ENCODE measurements around the gene RCAN2. TPM values are rescaled to one million over a fixed set of nuclear protein-coding genes. Genes with fewer than 3 reads are reported as not detected.

The RCAN2 gene
- polyA plus RNA-seq, 4 donors = 0.67 to 8.7 (median 4.0) TPM

DNA sequence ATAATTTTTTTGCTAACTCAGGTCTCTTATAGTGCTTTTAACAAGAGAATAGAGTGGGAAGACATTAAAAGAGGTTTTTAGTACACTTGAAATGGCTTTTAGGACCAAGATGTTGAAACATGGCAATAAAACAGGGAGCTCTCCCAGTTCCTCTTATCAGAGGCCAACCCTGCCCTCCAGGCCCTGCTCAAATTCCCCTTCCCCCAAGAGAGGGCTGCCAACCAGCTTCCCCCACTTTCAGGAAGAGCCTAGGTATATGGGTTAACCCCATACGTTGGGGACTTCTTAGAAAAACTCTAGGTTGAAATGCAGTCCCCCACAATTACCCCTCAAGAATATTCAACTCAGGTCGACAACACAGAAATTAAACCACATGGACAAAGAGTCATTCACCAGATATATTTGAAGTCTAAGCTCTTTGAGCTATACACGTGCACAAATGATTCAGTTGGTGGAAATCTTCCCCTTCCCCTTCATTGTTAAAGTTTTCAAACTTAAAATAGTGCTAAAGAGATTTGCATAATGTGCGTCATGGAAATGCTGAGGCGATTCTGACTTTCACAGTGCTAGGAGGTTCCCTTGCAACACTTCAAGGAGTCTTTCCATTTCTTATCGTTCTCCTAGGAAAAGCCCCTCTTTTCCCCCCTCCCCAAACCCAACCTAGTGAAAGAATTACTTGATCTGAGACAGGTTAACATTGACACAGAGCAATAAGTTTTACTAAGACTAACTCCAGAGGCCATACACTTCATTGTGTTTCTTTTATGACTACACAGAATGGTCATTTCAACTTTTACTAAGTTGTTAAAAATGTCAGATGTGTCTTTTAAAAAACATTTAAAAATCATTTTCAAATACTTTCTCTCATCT lies 270.7 kb downstream of the RCAN2 start:
- DNase-seq (peak in 1 of 2 donors; percentile 48), FAIRE-seq (no peak)
- Histone ChIP-seq H3K27me3 (ENCODE audit: control insufficient read depth in 3 of 3, insufficient read depth in 3 of 3, low read length in 3 of 3) (no peaks in the 10 kb centered on the region), H3K4me1 (ENCODE audit: control insufficient read depth in 3 of 3, insufficient read depth in 2 of 3, low read depth in 1 of 3, low read length in 2 of 3) (peaks cover 0 to 7% (median 2%) of the 10 kb centered on the region in 3 donors), H3K27ac (ENCODE audit: low read depth in 1 of 3, low read length in 2 of 3) (no peak overlapping the region), H3K36me3 (ENCODE audit: control insufficient read depth in 3 of 3, insufficient read depth in 2 of 3, low read depth in 1 of 3, low read length in 3 of 3) (no peaks in the 10 kb centered on the region), H3K9me3 (ENCODE audit: control insufficient read depth in 2 of 2, insufficient read depth in 1 of 2, low read depth in 1 of 2, low read length in 1 of 2) (no peaks in the 10 kb centered on the region), H3K4me3 (ENCODE audit: low read depth in 1 of 3, low read length in 3 of 3) (no peak overlapping the region)
- 39 to 55% (median 50%) methylated on average over 6 of the region's 6 CpGs for WGBS, 3 donors

DNA sequence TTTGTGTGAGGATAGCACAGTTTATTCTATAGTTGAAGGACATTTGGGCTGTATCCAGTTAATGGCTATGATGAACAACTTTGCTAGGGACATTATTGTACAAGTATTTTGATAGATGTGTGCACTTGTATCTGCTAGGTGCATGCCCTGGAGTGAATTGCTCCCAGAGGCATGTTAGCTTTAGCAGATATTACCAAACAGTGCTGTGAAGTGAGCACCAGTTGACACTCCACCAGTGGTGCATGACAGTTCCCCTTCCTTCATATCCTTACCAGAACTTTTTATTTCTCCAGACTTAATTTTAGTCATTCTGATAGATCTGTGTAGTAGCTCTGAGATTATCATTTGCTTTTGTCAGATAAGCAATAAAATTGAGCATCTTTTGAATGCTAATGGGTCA lies 271.6 kb downstream of the RCAN2 start:
- H3K9me3 ChIP-seq (ENCODE audit: control insufficient read depth in 2 of 2, insufficient read depth in 1 of 2, low read depth in 1 of 2, low read length in 1 of 2) = no peaks in the 10 kb centered on the region
- H3K4me3 ChIP-seq (ENCODE audit: low read depth in 1 of 3, low read length in 3 of 3) = no peak overlapping the region
- DNase-seq = no peak
- no peaks in the 10 kb centered on the region for H3K36me3 ChIP-seq (ENCODE audit: control insufficient read depth in 3 of 3, insufficient read depth in 2 of 3, low read depth in 1 of 3, low read length in 3 of 3)
- no peak overlapping the region for H3K27ac ChIP-seq (ENCODE audit: low read depth in 1 of 3, low read length in 2 of 3)
- no peaks in the 10 kb centered on the region for H3K27me3 ChIP-seq (ENCODE audit: control insufficient read depth in 3 of 3, insufficient read depth in 3 of 3, low read length in 3 of 3)
- no peak for FAIRE-seq
- H3K4me1 ChIP-seq (ENCODE audit: control insufficient read depth in 3 of 3, insufficient read depth in 2 of 3, low read depth in 1 of 3, low read length in 2 of 3) = peaks cover 0 to 7% (median 2%) of the 10 kb centered on the region in 3 donors

DNA sequence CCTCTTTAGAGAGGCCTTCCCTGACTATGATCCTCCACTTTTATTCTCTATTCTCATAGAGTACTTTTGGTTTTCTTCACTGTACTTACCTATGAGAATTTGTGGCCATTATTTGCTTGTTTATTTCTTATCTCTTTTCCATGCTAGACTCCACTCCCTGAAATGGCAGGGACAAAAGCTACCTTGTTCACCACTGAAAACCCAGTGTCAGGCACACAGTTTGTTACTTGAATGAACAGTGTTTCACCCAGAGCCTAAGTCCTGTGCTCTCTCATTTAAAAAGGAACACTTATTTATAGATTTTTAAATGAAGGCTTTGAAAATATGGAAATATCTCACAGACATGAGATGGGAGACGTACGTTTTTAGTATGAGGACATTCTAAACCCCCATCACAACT lies 272.8 kb downstream of the RCAN2 start:
- no peak for FAIRE-seq
- Histone ChIP-seq H3K27ac (ENCODE audit: low read depth in 1 of 3, low read length in 2 of 3) (no peak overlapping the region), H3K4me1 (ENCODE audit: control insufficient read depth in 3 of 3, insufficient read depth in 2 of 3, low read depth in 1 of 3, low read length in 2 of 3) (peaks cover 0 to 7% (median 2%) of the 10 kb centered on the region in 3 donors)

DNA sequence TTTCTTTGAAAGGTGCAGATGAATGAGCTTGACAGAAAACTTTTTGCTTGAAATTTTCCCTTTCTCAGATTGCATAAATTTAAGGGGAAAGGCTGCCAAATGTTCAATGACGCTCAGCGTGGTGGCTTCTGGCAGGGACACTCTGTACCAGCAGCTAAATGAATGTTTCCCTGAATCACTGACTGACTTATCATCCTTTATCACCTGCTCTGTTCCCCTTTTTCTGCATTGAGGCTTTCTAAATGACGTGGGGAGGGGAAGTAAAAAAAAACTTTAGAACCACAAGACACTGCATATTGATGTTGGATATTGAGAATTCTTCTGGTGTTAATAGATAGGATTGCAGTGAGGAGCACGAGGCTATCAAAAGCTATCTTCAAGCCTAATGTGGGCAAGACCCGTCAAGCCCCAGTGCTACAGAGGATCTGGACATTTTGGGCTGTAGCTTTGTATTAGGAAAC lies 273.5 kb downstream of the RCAN2 start:
- H3K36me3 ChIP-seq (ENCODE audit: control insufficient read depth in 3 of 3, insufficient read depth in 2 of 3, low read depth in 1 of 3, low read length in 3 of 3) = no peaks in the 10 kb centered on the region
- H3K27ac ChIP-seq (ENCODE audit: low read depth in 1 of 3, low read length in 2 of 3) = peak overlapping the region in 1 of 3 donors; percentile 4
- DNase-seq (peak in 1 of 2 donors; percentile 4), FAIRE-seq (no peak)
- H3K4me1 ChIP-seq (ENCODE audit: control insufficient read depth in 3 of 3, insufficient read depth in 2 of 3, low read depth in 1 of 3, low read length in 2 of 3) = peaks cover 0 to 7% (median 2%) of the 10 kb centered on the region in 3 donors
- no peak overlapping the region for H3K4me3 ChIP-seq (ENCODE audit: low read depth in 1 of 3, low read length in 3 of 3)
- 68 to 80% (median 69%) methylated on average over 5 of the region's 5 CpGs for WGBS, 3 donors
- no peaks in the 10 kb centered on the region for H3K9me3 ChIP-seq (ENCODE audit: control insufficient read depth in 2 of 2, insufficient read depth in 1 of 2, low read depth in 1 of 2, low read length in 1 of 2)
- H3K27me3 ChIP-seq (ENCODE audit: control insufficient read depth in 3 of 3, insufficient read depth in 3 of 3, low read length in 3 of 3) = no peaks in the 10 kb centered on the region

More for the DNA sequence above, 272.8 kb downstream of the RCAN2 start:
- Histone ChIP-seq H3K4me3 (ENCODE audit: low read depth in 1 of 3, low read length in 3 of 3) (no peak overlapping the region), H3K36me3 (ENCODE audit: control insufficient read depth in 3 of 3, insufficient read depth in 2 of 3, low read depth in 1 of 3, low read length in 3 of 3) (no peaks in the 10 kb centered on the region), H3K27me3 (ENCODE audit: control insufficient read depth in 3 of 3, insufficient read depth in 3 of 3, low read length in 3 of 3) (no peaks in the 10 kb centered on the region), H3K9me3 (ENCODE audit: control insufficient read depth in 2 of 2, insufficient read depth in 1 of 2, low read depth in 1 of 2, low read length in 1 of 2) (no peaks in the 10 kb centered on the region)
- 88 to 90% (median 89%) methylated on average over 2 of the region's 2 CpGs for WGBS, 3 donors
- DNase-seq = no peak

DNA sequence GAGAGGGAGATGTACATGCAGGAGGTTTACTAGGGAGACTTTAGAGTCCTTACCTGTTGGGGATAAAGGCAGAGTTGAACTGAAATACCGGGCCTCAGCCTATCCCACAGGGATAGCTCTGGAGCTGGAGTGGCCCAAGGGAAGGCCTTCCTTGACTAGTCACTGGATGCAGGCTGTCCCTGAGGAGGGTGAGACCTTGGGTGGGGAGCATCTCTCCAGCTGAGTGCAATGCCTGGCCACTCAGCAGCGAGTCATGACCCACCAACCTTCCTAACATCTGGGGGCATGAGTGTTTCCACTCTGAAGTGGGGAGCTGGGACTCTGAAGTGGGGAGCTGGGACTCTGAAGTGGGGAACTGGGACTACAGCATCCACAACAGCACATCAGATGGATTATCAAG lies 274.4 kb downstream of the RCAN2 start:
- WGBS, 3 donors = 86 to 93% (median 91%) methylated on average over 2 of the region's 2 CpGs
- DNase-seq (no peak), FAIRE-seq (no peak)
- Histone ChIP-seq H3K4me1 (ENCODE audit: control insufficient read depth in 3 of 3, insufficient read depth in 2 of 3, low read depth in 1 of 3, low read length in 2 of 3) (peaks cover 0 to 7% (median 2%) of the 10 kb centered on the region in 3 donors), H3K27ac (ENCODE audit: low read depth in 1 of 3, low read length in 2 of 3) (no peak overlapping the region), H3K4me3 (ENCODE audit: low read depth in 1 of 3, low read length in 3 of 3) (no peak overlapping the region), H3K9me3 (ENCODE audit: control insufficient read depth in 2 of 2, insufficient read depth in 1 of 2, low read depth in 1 of 2, low read length in 1 of 2) (no peaks in the 10 kb centered on the region), H3K36me3 (ENCODE audit: control insufficient read depth in 3 of 3, insufficient read depth in 2 of 3, low read depth in 1 of 3, low read length in 3 of 3) (no peaks in the 10 kb centered on the region), H3K27me3 (ENCODE audit: control insufficient read depth in 3 of 3, insufficient read depth in 3 of 3, low read length in 3 of 3) (no peaks in the 10 kb centered on the region)

DNA sequence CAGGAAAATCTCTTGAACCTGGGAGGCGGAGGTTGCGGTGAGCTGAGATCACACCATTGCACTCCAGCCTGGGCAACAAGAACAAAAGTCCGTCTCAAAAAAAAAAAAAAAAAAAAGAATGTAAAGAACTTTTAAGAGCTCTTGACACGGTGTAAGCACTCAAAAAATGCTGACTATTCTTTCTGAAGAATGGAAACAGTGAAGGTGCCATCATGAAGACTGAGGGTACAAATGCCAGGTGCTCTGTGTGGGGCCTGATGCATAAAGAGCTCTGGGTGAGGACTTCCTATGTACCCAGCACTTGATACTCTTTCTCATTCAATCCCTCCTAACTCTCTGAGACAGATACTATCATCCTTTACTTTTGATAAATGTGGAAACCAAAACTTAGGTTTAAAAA lies 275.5 kb downstream of the RCAN2 start:
- no peaks in the 10 kb centered on the region for H3K9me3 ChIP-seq (ENCODE audit: control insufficient read depth in 2 of 2, insufficient read depth in 1 of 2, low read depth in 1 of 2, low read length in 1 of 2)
- no peak for DNase-seq
- no peaks in the 10 kb centered on the region for H3K27me3 ChIP-seq (ENCODE audit: control insufficient read depth in 3 of 3, insufficient read depth in 3 of 3, low read length in 3 of 3)
- H3K36me3 ChIP-seq (ENCODE audit: control insufficient read depth in 3 of 3, insufficient read depth in 2 of 3, low read depth in 1 of 3, low read length in 3 of 3) = no peaks in the 10 kb centered on the region
- 89 to 92% (median 91%) methylated on average over 4 of the region's 4 CpGs for WGBS, 3 donors
- no peak overlapping the region for H3K27ac ChIP-seq (ENCODE audit: low read depth in 1 of 3, low read length in 2 of 3)
- H3K4me1 ChIP-seq (ENCODE audit: control insufficient read depth in 3 of 3, insufficient read depth in 2 of 3, low read depth in 1 of 3, low read length in 2 of 3) = peaks cover 0 to 7% (median 2%) of the 10 kb centered on the region in 3 donors
- FAIRE-seq = no peak
- H3K4me3 ChIP-seq (ENCODE audit: low read depth in 1 of 3, low read length in 3 of 3) = no peak overlapping the region

DNA sequence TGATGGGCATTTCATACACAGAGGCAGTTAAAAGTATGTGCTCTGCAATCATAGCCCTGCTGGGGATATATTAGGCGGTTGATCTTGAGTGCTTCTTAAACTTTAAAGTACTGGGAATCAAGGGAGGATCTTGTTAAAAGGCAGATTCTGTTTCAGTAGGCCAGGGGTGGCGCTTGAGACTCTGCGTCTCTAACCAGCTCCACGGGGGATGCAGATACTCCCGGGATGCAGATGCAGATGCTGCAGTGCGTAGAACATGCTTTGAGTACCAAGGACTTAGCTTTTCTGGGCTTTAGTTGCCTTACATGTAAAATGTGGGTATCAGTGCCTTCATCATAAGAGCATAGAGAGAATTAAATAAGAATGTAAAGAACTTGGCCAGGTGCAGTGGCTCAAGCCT lies 276.0 kb downstream of the RCAN2 start:
- Histone ChIP-seq H3K9me3 (ENCODE audit: control insufficient read depth in 2 of 2, insufficient read depth in 1 of 2, low read depth in 1 of 2, low read length in 1 of 2) (no peaks in the 10 kb centered on the region), H3K36me3 (ENCODE audit: control insufficient read depth in 3 of 3, insufficient read depth in 2 of 3, low read depth in 1 of 3, low read length in 3 of 3) (no peaks in the 10 kb centered on the region), H3K27ac (ENCODE audit: low read depth in 1 of 3, low read length in 2 of 3) (no peak overlapping the region), H3K4me1 (ENCODE audit: control insufficient read depth in 3 of 3, insufficient read depth in 2 of 3, low read depth in 1 of 3, low read length in 2 of 3) (peaks cover 0 to 7% (median 0%) of the 10 kb centered on the region in 3 donors), H3K27me3 (ENCODE audit: control insufficient read depth in 3 of 3, insufficient read depth in 3 of 3, low read length in 3 of 3) (no peaks in the 10 kb centered on the region), H3K4me3 (ENCODE audit: low read depth in 1 of 3, low read length in 3 of 3) (no peak overlapping the region)
- no peak for FAIRE-seq
- WGBS, 3 donors = 83 to 95% (median 91%) methylated on average over 6 of the region's 6 CpGs
- no peak for DNase-seq

DNA sequence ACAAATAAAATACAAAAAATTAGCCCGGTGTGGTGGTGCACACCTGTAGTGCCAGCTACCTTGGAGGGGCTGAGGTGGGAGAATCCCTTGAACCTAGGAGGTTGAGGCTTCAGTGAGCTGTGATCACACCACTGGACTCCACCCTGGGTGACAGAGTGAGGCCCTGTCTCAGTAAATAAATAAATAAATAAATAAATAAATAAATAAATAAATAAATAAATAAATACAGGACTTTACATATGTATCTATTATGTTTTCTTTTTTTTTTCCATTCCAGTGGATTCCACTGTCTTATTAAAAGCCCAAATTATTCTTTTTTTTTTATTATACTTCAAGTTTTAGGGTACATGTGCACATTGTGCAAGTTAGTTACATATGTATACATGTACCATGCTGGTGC lies 279.3 kb downstream of the RCAN2 start:
- WGBS, 3 donors = 94 to 95% (median 95%) methylated on average over 1 of the region's 1 CpG
- FAIRE-seq = no peak
- Histone ChIP-seq H3K9me3 (ENCODE audit: control insufficient read depth in 2 of 2, insufficient read depth in 1 of 2, low read depth in 1 of 2, low read length in 1 of 2) (no peaks in the 10 kb centered on the region), H3K4me3 (ENCODE audit: low read depth in 1 of 3, low read length in 3 of 3) (no peak overlapping the region), H3K27ac (ENCODE audit: low read depth in 1 of 3, low read length in 2 of 3) (no peak overlapping the region), H3K36me3 (ENCODE audit: control insufficient read depth in 3 of 3, insufficient read depth in 2 of 3, low read depth in 1 of 3, low read length in 3 of 3) (no peaks in the 10 kb centered on the region), H3K4me1 (ENCODE audit: control insufficient read depth in 3 of 3, insufficient read depth in 2 of 3, low read depth in 1 of 3, low read length in 2 of 3) (no peaks in the 10 kb centered on the region), H3K27me3 (ENCODE audit: control insufficient read depth in 3 of 3, insufficient read depth in 3 of 3, low read length in 3 of 3) (no peaks in the 10 kb centered on the region)
- DNase-seq = no peak

Measured in small intestine (tissue), 7 donors.